GM18951 (cell line): ENCODE measurements around the gene SHISAL1.

Source experiments
- POLR2A ChIP-seq: IDR thresholded peaks from 4 replicates; pipeline ENCODE4 v1.6.1; 2011; ENCODE audit warnings: mild to moderate bottlenecking; ENCODE audit not compliant: insufficient read length, insufficient read depth; ENCODE audit errors: extremely low read depth
- in situ Hi-C: fragments of 300-500 bp; cut with MboI; formaldehyde crosslinking; loops from one replicate; pipeline ENCODE4 v1.12.0; 2022; ENCODE audit warnings: low sequenced_read_pairs, mixed read lengths, inconsistent platforms; ENCODE audit not compliant: unreplicated experiment

The SHISAL1 gene

GRCh38 chr22:44196731-44197131 is 116.0 kb downstream of the SHISAL1 start:
- TF ChIP-seq POLR2A: no peak
- in situ Hi-C loops: no loop called here

DNA sequence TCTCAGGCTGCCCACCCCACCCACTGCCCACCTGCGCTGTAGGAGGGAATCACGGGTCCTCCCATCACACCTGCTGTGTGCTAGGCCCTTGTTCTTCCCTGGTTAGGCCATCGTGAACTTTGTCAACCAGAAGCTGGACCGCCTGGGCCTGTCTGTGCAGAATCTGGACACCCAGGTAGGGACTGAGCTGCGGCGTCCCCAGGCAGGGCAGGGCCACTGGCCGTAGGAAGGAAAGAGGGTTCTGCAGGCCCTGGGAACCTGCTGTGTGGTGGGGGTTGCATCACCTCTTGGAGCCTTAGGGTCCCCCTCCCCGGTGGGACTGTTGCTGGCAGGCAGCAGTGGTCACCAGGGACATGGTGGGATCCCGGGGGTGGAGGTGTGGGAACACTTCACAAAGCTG is 116.5 kb downstream of the SHISAL1 start:
- in situ Hi-C loops: no loop called here
- no peak for TF ChIP-seq POLR2A

GRCh38 chr22:44195189-44195871 is 117.4 kb downstream of the SHISAL1 start:
- no peak for TF ChIP-seq POLR2A
- in situ Hi-C loops: no loop called here

DNA sequence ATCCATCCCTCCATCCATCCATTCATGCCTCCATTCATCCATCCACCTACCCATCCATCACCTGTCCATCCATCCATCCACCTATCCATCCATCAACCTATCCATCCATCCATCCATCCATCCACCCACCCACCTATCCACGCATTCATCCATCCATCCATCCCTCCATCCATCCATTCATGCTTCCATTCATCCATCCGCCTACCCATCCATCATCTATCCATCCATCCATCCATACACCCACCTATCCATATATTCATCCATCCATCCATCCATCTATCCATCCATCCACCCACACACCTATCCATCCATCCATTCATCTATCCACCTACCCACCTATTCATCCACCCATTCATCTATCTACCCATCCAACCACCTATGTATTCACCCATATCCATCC is 118.2 kb downstream of the SHISAL1 start:
- in situ Hi-C loops: no loop called here
- TF ChIP-seq POLR2A: no peak
